HEK293 (cell line): ENCODE data around the gene CLSTN1.

ENCODE experiments used
- CTCF ChIA-PET: fragments of 350-600 bp; formaldehyde crosslinking; extraction: SDS; loops from one replicate; lab custom pipeline; 2021; ENCODE audit warnings: antibody characterized with exemption; lab: Yijun Ruan, JAX
- POLR2A ChIA-PET: fragments of 300-600 bp; formaldehyde crosslinking; extraction: SDS; loops from one replicate; lab custom pipeline; 2020; ENCODE audit warnings: antibody characterized with exemption, inconsistent platforms; lab: Yijun Ruan, JAX
- H3K27ac ChIP-seq: fragments of 200-500 bp; sonication (Bioruptor generic); 2 replicates; pipeline ENCODE4 v1.5.1; 2014; ENCODE audit warnings: low read depth, low read length, control low read depth, inconsistent platforms; ENCODE audit errors: extremely low read depth
- H3K36me3 ChIP-seq, 2 experiments: fragments of 200-500 bp in 1 of 2; sonication (Bioruptor generic) in 1 of 2; 1 replicate in 1 of 2; 2 replicates in 1 of 2; pipeline ENCODE4 v1.5.1; 2014 to 2017; ENCODE audit warnings: inconsistent platforms in 2 of 2, low read length in 2 of 2; ENCODE audit not compliant: control insufficient read depth in 2 of 2, insufficient read depth in 1 of 2
- H3K4me1 ChIP-seq: fragments of 200-500 bp; sonication (Bioruptor generic); 2 replicates; pipeline ENCODE4 v1.5.1; 2014; ENCODE audit warnings: mild to moderate bottlenecking, low read length, inconsistent platforms; ENCODE audit not compliant: control insufficient read depth, insufficient read depth
- H3K4me3 ChIP-seq: 2 replicates; pipeline ENCODE4 v1.5.1; 2011; ENCODE audit warnings: low read depth, mild to moderate bottlenecking, control low read depth, low read length, moderate library complexity
- H3K9me3 ChIP-seq: fragments of 200-500 bp; sonication (Bioruptor generic); 2 replicates; pipeline ENCODE4 v1.5.1; 2014; ENCODE audit warnings: low read depth, low read length, inconsistent platforms; ENCODE audit not compliant: control insufficient read depth, insufficient read depth
- GLI4 ChIP-seq: fragments of 450-650 bp; formaldehyde crosslinking; IDR thresholded peaks from 2 replicates; pipeline ENCODE4 v1.5.1; 2016; ENCODE audit warnings: missing biosample characterization, missing genetic modification characterization
- GLIS2 ChIP-seq: fragments of 450-650 bp; formaldehyde crosslinking; IDR thresholded peaks from 2 replicates; pipeline ENCODE4 v1.5.1; 2016; ENCODE audit warnings: missing biosample characterization, missing genetic modification characterization
- KLF1 ChIP-seq: fragments of 450-650 bp; formaldehyde crosslinking; IDR thresholded peaks from 2 replicates; pipeline ENCODE4 v1.5.1; 2016; ENCODE audit warnings: missing biosample characterization, missing genetic modification characterization
- PRDM6 ChIP-seq: fragments of 450-650 bp; formaldehyde crosslinking; IDR thresholded peaks from 2 replicates; pipeline ENCODE4 v1.5.1; 2017; ENCODE audit warnings: missing biosample characterization, missing genetic modification characterization
- SALL2 ChIP-seq: fragments of 450-650 bp; formaldehyde crosslinking; IDR thresholded peaks from 2 replicates; pipeline ENCODE4 v1.5.0; 2017; ENCODE audit warnings: missing biosample characterization, mild to moderate bottlenecking, missing genetic modification characterization, borderline replicate concordance
- SP3 ChIP-seq: fragments of 450-650 bp; formaldehyde crosslinking; IDR thresholded peaks from 2 replicates; pipeline ENCODE4 v1.5.1; 2016; ENCODE audit warnings: missing biosample characterization, missing genetic modification characterization
- SP7 ChIP-seq: fragments of 450-650 bp; formaldehyde crosslinking; IDR thresholded peaks from 2 replicates; pipeline ENCODE4 v1.5.1; 2016; ENCODE audit warnings: missing biosample characterization, missing genetic modification characterization
- ZBTB1 ChIP-seq: fragments of 450-650 bp; formaldehyde crosslinking; IDR thresholded peaks from 2 replicates; pipeline ENCODE4 v1.5.1; 2016; ENCODE audit warnings: missing biosample characterization, missing genetic modification characterization
- ZBTB17 ChIP-seq: fragments of 450-650 bp; formaldehyde crosslinking; IDR thresholded peaks from 2 replicates; pipeline ENCODE4 v1.5.1; 2016; ENCODE audit warnings: missing biosample characterization, missing genetic modification characterization
- ZBTB6 ChIP-seq: fragments of 450-650 bp; formaldehyde crosslinking; IDR thresholded peaks from 2 replicates; pipeline ENCODE4 v1.5.1; 2017; ENCODE audit warnings: missing biosample characterization, missing genetic modification characterization
- ZBTB8A ChIP-seq: fragments of 450-650 bp; formaldehyde crosslinking; IDR thresholded peaks from 2 replicates; pipeline ENCODE4 v1.5.1; 2016; ENCODE audit warnings: missing biosample characterization, missing genetic modification characterization
- ZFP37 ChIP-seq: fragments of 450-650 bp; formaldehyde crosslinking; IDR thresholded peaks from 2 replicates; pipeline ENCODE4 v1.5.1; 2016; ENCODE audit warnings: missing biosample characterization, missing genetic modification characterization
- ZNF132 ChIP-seq: fragments of 450-650 bp; formaldehyde crosslinking; IDR thresholded peaks from 2 replicates; pipeline ENCODE4 v1.5.1; 2017; ENCODE audit warnings: missing biosample characterization, missing genetic modification characterization, borderline replicate concordance
- ZNF2 ChIP-seq: fragments of 450-650 bp; formaldehyde crosslinking; IDR thresholded peaks from 2 replicates; pipeline ENCODE4 v1.5.1; 2016; ENCODE audit warnings: missing biosample characterization, missing genetic modification characterization
- ZNF23 ChIP-seq: fragments of 450-650 bp; formaldehyde crosslinking; IDR thresholded peaks from 2 replicates; pipeline ENCODE4 v1.5.1; 2016; ENCODE audit warnings: missing biosample characterization, missing genetic modification characterization, borderline replicate concordance
- ZNF274 ChIP-seq, 2 experiments: fragments of 200-500 bp in 1 of 2; fragments of 450-650 bp in 1 of 2; sonication (Bioruptor generic) in 1 of 2; formaldehyde crosslinking in 1 of 2; IDR thresholded peaks; 2 replicates each; pipeline versions ENCODE4 v1.5.1 to v1.6.1; 2014 to 2016; ENCODE audit warnings: borderline replicate concordance in 1 of 2, inconsistent platforms in 1 of 2, low read length in 1 of 2, missing biosample characterization in 1 of 2, missing genetic modification characterization in 1 of 2
- ZNF311 ChIP-seq: fragments of 450-650 bp; formaldehyde crosslinking; IDR thresholded peaks from 2 replicates; pipeline ENCODE4 v1.5.1; 2017; ENCODE audit warnings: missing biosample characterization, missing genetic modification characterization, borderline replicate concordance
- ZNF398 ChIP-seq: fragments of 450-650 bp; formaldehyde crosslinking; IDR thresholded peaks from 2 replicates; pipeline ENCODE4 v1.5.1; 2017; ENCODE audit warnings: missing biosample characterization, missing genetic modification characterization
- ZNF501 ChIP-seq: fragments of 450-650 bp; formaldehyde crosslinking; IDR thresholded peaks from 2 replicates; pipeline ENCODE4 v1.5.1; 2016; ENCODE audit warnings: missing biosample characterization, missing genetic modification characterization
- ZNF555 ChIP-seq: fragments of 450-650 bp; formaldehyde crosslinking; conservative IDR thresholded peaks from 2 replicates; pipeline ENCODE4 v1.5.1; 2017; ENCODE audit warnings: missing biosample characterization, mild to moderate bottlenecking, missing genetic modification characterization, inconsistent platforms
- ZNF629 ChIP-seq: fragments of 450-650 bp; formaldehyde crosslinking; IDR thresholded peaks from 2 replicates; pipeline ENCODE4 v1.5.1; 2017; ENCODE audit warnings: missing biosample characterization, missing genetic modification characterization
- ZNF658 ChIP-seq: fragments of 450-650 bp; formaldehyde crosslinking; IDR thresholded peaks from 2 replicates; pipeline ENCODE4; 2016; ENCODE audit warnings: missing biosample characterization, missing genetic modification characterization
- ZNF830 ChIP-seq: fragments of 450-650 bp; IDR thresholded peaks from 2 replicates; pipeline ENCODE4 v1.5.0; 2018; ENCODE audit warnings: missing biosample characterization, missing genetic modification characterization, low read depth, mild to moderate bottlenecking, moderate library complexity
- TF ChIP-seq, protein P1 (sequence below): IDR thresholded peaks from 2 replicates; pipeline ENCODE4 v1.6.1; 2011; ENCODE audit warnings: mild to moderate bottlenecking, low read depth, low read length, borderline replicate concordance

Gene CLSTN1

DNA sequence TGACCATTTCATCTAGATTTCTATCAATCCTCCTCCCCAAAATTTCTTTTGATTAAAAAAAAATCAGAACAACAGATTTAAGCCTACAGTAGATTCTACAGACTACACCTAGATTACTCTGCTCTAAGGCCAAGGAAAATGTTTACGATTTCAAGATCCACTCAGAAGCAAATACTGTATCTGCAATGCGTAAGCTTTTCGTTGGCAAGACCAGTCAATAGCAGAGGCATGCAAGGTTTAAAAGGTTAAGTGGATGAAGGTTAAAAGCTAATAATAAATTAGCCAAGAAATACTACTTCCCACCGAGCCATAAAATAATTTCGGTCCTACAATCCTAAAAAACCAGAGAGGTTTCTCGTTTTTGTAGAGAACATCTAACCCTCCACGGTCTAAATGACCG is 1.3 kb downstream of the CLSTN1 start:
- H3K4me3 ChIP-seq = peak overlapping the region; percentile 89
- no peak for TF ChIP-seq ZNF658 (tag by site-specific recombination)
- TF ChIP-seq ZNF555 = no peak
- TF ChIP-seq KLF1 (tag by site-specific recombination) = no peak
- TF ChIP-seq SP3 (tag by site-specific recombination) = no peak
- no peak for TF ChIP-seq ZBTB1 (tag by site-specific recombination)
- no peak for TF ChIP-seq ZNF311 (tag by site-specific recombination)
- no peak for TF ChIP-seq GLI4 (tag by site-specific recombination)
- TF ChIP-seq ZBTB17 (tag by site-specific recombination) = no peak
- TF ChIP-seq SP7 (tag by site-specific recombination) = no peak
- no peak for TF ChIP-seq GLIS2 (tag by site-specific recombination)
- TF ChIP-seq ZNF830 (tag by site-specific recombination) = no peak
- TF ChIP-seq ZNF398 (tag by site-specific recombination) = no peak
- no peak for TF ChIP-seq ZNF132 (tag by site-specific recombination)
- no peak for TF ChIP-seq ZNF501
- TF ChIP-seq, protein P1, sequence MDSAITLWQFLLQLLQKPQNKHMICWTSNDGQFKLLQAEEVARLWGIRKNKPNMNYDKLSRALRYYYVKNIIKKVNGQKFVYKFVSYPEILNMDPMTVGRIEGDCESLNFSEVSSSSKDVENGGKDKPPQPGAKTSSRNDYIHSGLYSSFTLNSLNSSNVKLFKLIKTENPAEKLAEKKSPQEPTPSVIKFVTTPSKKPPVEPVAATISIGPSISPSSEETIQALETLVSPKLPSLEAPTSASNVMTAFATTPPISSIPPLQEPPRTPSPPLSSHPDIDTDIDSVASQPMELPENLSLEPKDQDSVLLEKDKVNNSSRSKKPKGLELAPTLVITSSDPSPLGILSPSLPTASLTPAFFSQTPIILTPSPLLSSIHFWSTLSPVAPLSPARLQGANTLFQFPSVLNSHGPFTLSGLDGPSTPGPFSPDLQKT = no peak
- no peak for TF ChIP-seq ZNF274 (IDR thresholded peaks at IDR 0.05; ENCODE audit: low read length)
- TF ChIP-seq ZNF274 (tag by site-specific recombination; IDR thresholded peaks at IDR 0.05; ENCODE audit: borderline replicate concordance) = no peak
- TF ChIP-seq ZBTB8A (tag by site-specific recombination) = no peak
- TF ChIP-seq, all 188 proteins: peak for 0
- POLR2A ChIA-PET = interaction anchor here (1.0 kb wide), 1 partner anchor 18 kb away, joined by 3 read pairs; no protein-coding TSS in a partner anchor
- H3K4me1 ChIP-seq = peaks cover 24% of the 10 kb centered on the region
- H3K27ac ChIP-seq = no peak overlapping the region; the same call in 1 of the 2 replicates
- H3K36me3 ChIP-seq = no peaks in the 10 kb centered on the region; a peak in 1 of 3 replicates
- H3K9me3 ChIP-seq = no peaks in the 10 kb centered on the region
- CTCF ChIA-PET = interaction anchor here (0.5 to 1.8 kb wide), 4 partner anchors 18 to 44 kb away, joined by 3 to 10 read pairs (median 4); no protein-coding TSS in a partner anchor

DNA sequence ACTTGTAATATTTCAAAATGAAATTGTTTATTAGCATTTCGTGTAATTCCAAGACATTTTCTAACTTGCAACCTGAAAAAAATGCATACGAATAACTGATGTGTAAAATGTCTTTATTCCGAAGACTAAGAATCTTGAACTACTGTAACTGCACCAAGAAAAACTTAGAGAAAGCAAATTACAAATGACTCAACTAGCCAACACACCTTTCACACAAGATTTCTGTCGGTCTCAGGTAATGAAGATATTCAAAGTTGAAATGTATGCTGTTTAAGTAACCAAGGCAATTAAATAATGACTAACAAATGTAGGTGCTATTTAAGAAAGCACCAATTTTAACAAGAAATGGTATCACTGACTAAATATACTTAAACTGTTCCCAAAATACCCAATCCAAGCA is 2.1 kb downstream of the CLSTN1 start:
- TF ChIP-seq PRDM6 (0 out of 2 replicates have a peak, but pooled peaks have one; percentile 20), SALL2 (no peak), ZBTB6 (tag by site-specific recombination) (no peak), ZNF629 (tag by site-specific recombination) (no peak), ZFP37 (no peak), ZNF2 (tag by site-specific recombination) (peak; percentile 77), ZNF23 (tag by site-specific recombination) (no peak)
- CTCF ChIA-PET = interaction anchor here (1.8 kb wide), 1 partner anchor 37 kb away, joined by 10 read pairs; no protein-coding TSS in a partner anchor
- POLR2A ChIA-PET = interaction anchor here (0.6 kb wide), 1 partner anchor 36 kb away, joined by 5 read pairs; no protein-coding TSS in a partner anchor
- H3K9me3 ChIP-seq = no peaks in the 10 kb centered on the region
- H3K36me3 ChIP-seq = no peaks in the 10 kb centered on the region; a peak in 1 of 3 replicates
- no peak overlapping the region for H3K27ac ChIP-seq
- H3K4me3 ChIP-seq = peak overlapping the region; percentile 89; the same call in 1 of the 2 replicates
- H3K4me1 ChIP-seq = peaks cover 24% of the 10 kb centered on the region
